COR-L47 (cell line): ENCODE results near the gene MXD4.
"Not testable (repeated sequence)": the region's sequence is repeated elsewhere in the genome, so short reads cannot be mapped to it uniquely, and the experiment has no call there.

ENCODE experiments used
- DNase-seq: peaks from one replicate; lab custom pipeline; 2025; lab: John Stamatoyannopoulos, UW

Gene MXD4

GRCh38 chr4:2251073-2251794 is 10.7 kb downstream of the MXD4 start:
- no peak for DNase-seq

- no peak for DNase-seq
These were observed 11.4 kb downstream of the MXD4 start for GRCh38 chr4:2250357-2251072.

GRCh38 chr4:2249526-2250356 is 12.2 kb downstream of the MXD4 start:
- DNase-seq, result no peak

GRCh38 chr4:2248821-2249261 is 13.1 kb downstream of the MXD4 start:
- DNase-seq, result no peak

GRCh38 chr4:2248044-2248780 is 13.7 kb downstream of the MXD4 start:
- DNase-seq, result no peak

GRCh38 chr4:2247128-2248043 is 14.5 kb downstream of the MXD4 start:
- no peak for DNase-seq

- DNase-seq, result no peak
These were observed 15.4 kb downstream of the MXD4 start for GRCh38 chr4:2246384-2247127.

- DNase-seq, result no peak
These were observed 16.1 kb downstream of the MXD4 start for GRCh38 chr4:2245787-2246275.

- DNase-seq, result no peak
These were observed 16.7 kb downstream of the MXD4 start for GRCh38 chr4:2245057-2245786.

- no peak for DNase-seq
These were observed 18.1 kb downstream of the MXD4 start for GRCh38 chr4:2243681-2244380.

GRCh38 chr4:2241410-2242353 is 20.2 kb downstream of the MXD4 start, which contains the start of the genes HAUS3 and POLN:
Gene HAUS3, minus strand, starts transcription at chr4:2242121. Its CDS starts 1,175 bp downstream, at chr4:2240946.
Gene POLN, minus strand, starts transcription at chr4:2242121. Its CDS starts 12,890 bp downstream, at chr4:2229231.
- peak; percentile 96 for DNase-seq

GRCh38 chr4:2241003-2241402 is 20.9 kb downstream of the MXD4 start:
- DNase-seq, result no peak

GRCh38 chr4:2236944-2237666 is 24.8 kb downstream of the MXD4 start:
- no peak for DNase-seq

GRCh38 chr4:2231082-2231481 is 30.8 kb downstream of the MXD4 start:
- no peak for DNase-seq

GRCh38 chr4:2226261-2226660 is 35.6 kb downstream of the MXD4 start:
- DNase-seq, result peak; percentile 39

- DNase-seq, result peak; percentile 7
These were observed 39.1 kb downstream of the MXD4 start for GRCh38 chr4:2222838-2223237.

- not testable (repeated sequence) for DNase-seq
These were observed 40.5 kb downstream of the MXD4 start for GRCh38 chr4:2221378-2221777.
